ENCODE measurements around the gene GNB2. TPM values are rescaled to one million over a fixed set of nuclear protein-coding genes. Genes with fewer than 3 reads are reported as not detected.

GNB2 gene
- total RNA-seq, 1 donor from 2014 or later, result 208 TPM

DNA sequence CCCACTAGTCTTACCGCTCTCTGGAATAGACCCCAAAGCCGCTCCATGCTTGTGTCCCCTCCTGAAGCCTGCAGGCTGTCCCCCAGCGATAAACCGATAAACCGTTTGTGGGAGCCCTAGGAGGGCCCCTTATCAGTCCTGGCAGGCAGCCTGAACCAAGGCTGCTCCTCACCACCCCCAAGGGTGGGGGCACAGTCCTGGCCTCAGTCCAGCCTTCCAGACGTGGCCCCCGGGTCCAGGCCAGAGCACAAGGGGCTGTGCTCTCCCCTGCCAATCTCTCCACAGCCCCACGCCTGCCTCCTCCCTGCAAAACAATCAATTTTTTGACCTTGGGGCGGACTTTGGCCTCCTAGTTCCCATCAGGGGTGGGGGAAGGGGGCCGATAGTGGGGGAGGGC, 32.1 kb upstream of the GNB2 start, which contains the start of gene TFR2:
TFR2 (minus strand) TSS at position 90 of the 397 bp plus-strand sequence; CDS start at position 47, 43 bp downstream.
- H3K36me3 ChIP-seq, result no peaks in the 10 kb centered on the region
- peaks cover under 1% of the 10 kb centered on the region for H3K27me3 ChIP-seq
- DNase-seq (no peak), ATAC-seq (no peak)
- H3K9me3 ChIP-seq, result no peaks in the 10 kb centered on the region
- no peak within 1 kb of the TSS for H3K4me3 ChIP-seq
- no peak within 1 kb of the TSS for H3K27ac ChIP-seq
- intact Hi-C loops (cut with DNase I), result no loop called here
- no peaks in the 10 kb centered on the region for H3K4me1 ChIP-seq
- TF ChIP-seq, protein P1, sequence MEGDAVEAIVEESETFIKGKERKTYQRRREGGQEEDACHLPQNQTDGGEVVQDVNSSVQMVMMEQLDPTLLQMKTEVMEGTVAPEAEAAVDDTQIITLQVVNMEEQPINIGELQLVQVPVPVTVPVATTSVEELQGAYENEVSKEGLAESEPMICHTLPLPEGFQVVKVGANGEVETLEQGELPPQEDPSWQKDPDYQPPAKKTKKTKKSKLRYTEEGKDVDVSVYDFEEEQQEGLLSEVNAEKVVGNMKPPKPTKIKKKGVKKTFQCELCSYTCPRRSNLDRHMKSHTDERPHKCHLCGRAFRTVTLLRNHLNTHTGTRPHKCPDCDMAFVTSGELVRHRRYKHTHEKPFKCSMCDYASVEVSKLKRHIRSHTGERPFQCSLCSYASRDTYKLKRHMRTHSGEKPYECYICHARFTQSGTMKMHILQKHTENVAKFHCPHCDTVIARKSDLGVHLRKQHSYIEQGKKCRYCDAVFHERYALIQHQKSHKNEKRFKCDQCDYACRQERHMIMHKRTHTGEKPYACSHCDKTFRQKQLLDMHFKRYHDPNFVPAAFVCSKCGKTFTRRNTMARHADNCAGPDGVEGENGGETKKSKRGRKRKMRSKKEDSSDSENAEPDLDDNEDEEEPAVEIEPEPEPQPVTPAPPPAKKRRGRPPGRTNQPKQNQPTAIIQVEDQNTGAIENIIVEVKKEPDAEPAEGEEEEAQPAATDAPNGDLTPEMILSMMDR (IDR thresholded peaks at IDR 0.05), result no peak

DNA sequence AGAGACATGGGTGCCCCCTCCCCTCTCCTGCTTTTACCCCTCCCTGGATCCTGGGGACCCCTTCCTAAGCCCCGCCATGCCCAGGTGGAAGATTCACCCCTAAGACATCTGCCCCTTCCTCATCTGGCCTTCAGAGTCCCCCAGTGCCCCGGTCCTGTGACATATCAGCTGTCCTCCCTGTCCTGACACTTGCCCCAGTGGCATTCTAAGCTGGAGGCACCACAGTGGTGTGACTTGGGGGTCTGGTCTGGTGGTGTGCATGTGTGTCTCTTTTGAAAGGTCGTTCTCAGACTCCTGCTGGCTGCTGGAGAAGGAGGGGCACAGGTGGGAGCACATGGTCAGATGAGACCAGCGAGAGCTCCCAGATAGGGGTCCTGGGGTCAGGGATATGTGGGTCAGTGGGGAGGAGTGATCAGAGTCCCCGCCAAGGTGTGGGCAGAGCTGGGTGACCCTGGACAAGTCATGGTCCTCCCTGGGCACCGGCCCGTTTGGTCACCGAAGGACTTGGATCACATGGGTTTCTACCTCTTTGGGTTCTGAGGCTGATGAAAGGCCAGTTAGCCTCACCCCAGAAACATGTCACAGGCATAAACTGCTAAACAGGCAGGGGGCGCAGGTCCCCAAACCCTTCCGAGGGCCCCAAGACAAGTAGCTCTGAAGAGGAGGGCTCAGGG, 31.5 kb upstream of the GNB2 start:
- TF ChIP-seq, protein P1 (IDR thresholded peaks at IDR 0.05), result no peak
- H3K27me3 ChIP-seq, result peaks cover 6% of the 10 kb centered on the region
- H3K36me3 ChIP-seq, result no peaks in the 10 kb centered on the region
- no peaks in the 10 kb centered on the region for H3K4me1 ChIP-seq
- no peaks in the 10 kb centered on the region for H3K9me3 ChIP-seq
- no peak for DNase-seq
- no peak for ATAC-seq
- H3K4me3 ChIP-seq, result no peak overlapping the region
- intact Hi-C loops (cut with DNase I), result no loop called here
- no peak overlapping the region for H3K27ac ChIP-seq

DNA sequence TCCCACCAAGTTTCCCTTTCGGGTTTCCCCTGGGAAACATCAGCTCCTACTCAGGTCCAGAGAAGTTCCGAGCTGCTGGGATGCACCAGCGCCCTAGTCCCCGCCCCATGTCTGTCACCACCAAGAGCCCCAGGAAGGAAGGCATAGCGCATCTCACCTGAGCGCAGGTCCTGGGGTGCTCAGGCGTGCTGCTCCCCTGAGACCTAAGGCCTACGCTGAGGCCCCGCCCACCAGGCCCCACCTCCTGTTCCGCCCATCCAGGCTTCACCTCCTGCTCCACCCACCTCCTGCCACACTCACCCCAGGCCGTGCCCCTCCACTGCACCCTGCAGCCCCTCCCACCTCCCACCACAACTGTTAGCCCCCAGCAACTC, 31.0 kb upstream of the GNB2 start:
- no peaks in the 10 kb centered on the region for H3K9me3 ChIP-seq
- no peak overlapping the region for H3K27ac ChIP-seq
- peaks cover 7% of the 10 kb centered on the region for H3K27me3 ChIP-seq
- TF ChIP-seq, protein P1 (IDR thresholded peaks at IDR 0.05), result no peak
- intact Hi-C loops (cut with DNase I), result no loop called here
- no peaks in the 10 kb centered on the region for H3K36me3 ChIP-seq
- H3K4me1 ChIP-seq, result no peaks in the 10 kb centered on the region
- ATAC-seq, result peak; percentile 52
- no peak for DNase-seq
- no peak overlapping the region for H3K4me3 ChIP-seq

DNA sequence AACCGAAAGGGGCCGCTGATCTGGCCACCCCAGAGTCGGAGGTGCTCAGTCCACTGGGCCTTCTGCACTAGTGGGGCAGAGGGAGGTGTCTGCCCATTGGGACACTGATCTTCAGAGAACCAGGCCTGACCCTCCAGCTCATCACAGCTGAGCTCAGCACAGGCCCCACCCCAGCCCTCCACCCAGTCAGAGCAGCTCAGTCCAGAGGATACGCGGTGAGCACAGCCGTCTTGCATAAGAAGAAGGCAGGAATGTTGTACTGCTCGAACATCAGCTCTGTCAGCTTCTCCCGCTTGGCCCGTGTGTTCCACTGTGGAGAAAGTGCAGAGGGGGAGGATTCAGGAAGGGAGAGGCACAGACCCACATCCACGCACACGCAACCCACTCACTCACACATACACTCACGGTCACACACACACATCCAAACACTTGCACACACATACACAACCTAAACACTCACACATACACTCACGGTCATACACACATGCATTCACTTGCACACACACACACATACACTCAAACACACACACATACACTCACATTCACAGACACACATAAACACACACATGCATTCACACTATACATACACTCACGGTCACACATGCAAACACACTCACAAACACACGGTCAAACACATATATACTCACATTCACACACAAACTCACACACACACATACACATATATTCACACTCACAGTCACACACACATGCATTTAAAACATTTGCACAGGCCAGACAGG, 23.5 kb upstream of the GNB2 start:
- no peak for DNase-seq
- H3K4me1 ChIP-seq, result no peaks in the 10 kb centered on the region
- no peak overlapping the region for H3K27ac ChIP-seq
- peaks cover 25% of the 10 kb centered on the region for H3K27me3 ChIP-seq
- intact Hi-C loops (cut with DNase I), result no loop called here
- TF ChIP-seq, protein P1 (IDR thresholded peaks at IDR 0.05), result no peak
- no peaks in the 10 kb centered on the region for H3K36me3 ChIP-seq
- ATAC-seq, result no peak
- H3K9me3 ChIP-seq, result no peaks in the 10 kb centered on the region
- no peak overlapping the region for H3K4me3 ChIP-seq

DNA sequence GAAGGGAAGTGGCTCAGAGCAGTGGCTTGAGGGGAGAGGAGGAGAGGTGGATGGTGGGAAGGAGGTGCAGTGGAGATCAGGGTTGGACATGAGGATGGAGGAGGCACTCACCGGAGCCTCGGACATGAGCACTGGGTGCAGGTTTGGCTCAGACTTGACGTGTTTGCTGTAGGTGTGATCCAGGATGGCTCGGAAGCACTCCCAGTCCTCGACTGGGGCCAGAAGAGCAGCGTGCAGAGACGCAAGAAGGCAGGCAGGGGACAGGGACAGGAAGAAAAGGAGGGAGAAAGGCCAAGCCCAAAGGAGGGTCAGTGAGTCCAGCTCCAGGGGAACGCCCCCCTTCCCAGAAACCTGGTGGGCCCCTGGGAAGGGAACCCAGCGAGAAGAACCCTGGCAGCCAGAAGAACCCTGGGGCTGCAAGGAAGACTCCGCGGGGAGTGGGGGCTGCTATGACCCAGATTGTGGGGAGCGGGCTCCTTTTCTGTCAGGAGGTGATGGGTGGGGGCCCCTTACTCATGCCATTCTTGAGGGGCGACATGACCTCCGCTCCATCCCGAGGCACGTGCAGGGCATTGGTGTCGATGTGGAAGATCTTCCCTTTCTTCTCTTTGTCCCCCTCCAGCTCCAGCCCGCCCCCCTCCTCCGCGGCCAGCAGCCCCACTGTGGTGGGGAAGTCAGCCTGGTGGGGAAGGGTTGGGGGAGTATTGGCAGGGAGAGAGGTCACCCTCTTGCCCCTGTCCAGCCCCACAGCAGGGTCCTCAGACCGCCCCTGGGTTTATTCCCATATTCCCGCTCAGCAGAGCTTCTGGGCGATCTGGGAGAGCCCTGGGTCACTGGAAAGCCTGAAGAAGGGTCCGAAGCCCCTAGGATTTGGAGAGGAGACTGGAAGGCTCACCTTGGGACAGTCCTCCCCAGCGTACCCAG, 18.4 kb upstream of the GNB2 start:
- H3K27ac ChIP-seq, result no peak overlapping the region
- no peaks in the 10 kb centered on the region for H3K9me3 ChIP-seq
- peaks cover 48% of the 10 kb centered on the region for H3K27me3 ChIP-seq
- intact Hi-C loops (cut with DNase I), result no loop called here
- TF ChIP-seq, protein P1 (IDR thresholded peaks at IDR 0.05), result no peak
- H3K4me1 ChIP-seq, result no peaks in the 10 kb centered on the region
- ATAC-seq (no peak), DNase-seq (no peak)
- no peak overlapping the region for H3K4me3 ChIP-seq
- H3K36me3 ChIP-seq, result no peaks in the 10 kb centered on the region
